ENCODE measurements around the gene RNF144B.
"Not testable (repeated sequence)": the region's sequence is repeated elsewhere in the genome, so short reads cannot be mapped to it uniquely, and the experiment has no call there.

RNF144B gene

DNA sequence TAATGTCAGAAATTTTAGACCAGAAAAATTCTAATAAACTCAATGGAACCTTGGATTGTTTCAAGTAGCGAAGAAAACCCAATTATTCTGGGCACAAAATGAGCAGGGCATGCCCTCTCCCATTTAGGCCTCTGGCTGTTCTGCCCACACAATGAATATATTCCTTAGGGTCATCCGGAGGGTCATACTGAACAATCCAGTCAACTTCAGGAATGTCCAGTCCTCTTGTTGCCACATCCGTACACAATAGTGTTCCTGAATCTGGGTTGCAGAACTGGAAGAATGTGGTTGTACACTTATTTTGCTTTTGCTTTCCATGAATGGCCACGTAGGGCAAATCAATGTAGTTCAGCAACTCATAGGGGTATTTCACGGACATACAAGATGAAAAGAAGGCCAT, 23.4 kb upstream of the RNF144B start:
- no peak overlapping the region for H3K27ac ChIP-seq
- H3K36me3 ChIP-seq (ENCODE audit: insufficient read depth): no peaks in the 10 kb centered on the region
- no peaks in the 10 kb centered on the region for H3K27me3 ChIP-seq (ENCODE audit: insufficient read depth, low read depth)
- no peak overlapping the region for H3K9ac ChIP-seq
- no peaks in the 10 kb centered on the region for H4K20me1 ChIP-seq (ENCODE audit: insufficient read depth)
- no peaks in the 10 kb centered on the region for H3K79me2 ChIP-seq (ENCODE audit: insufficient read depth, low read depth)
- H2AFZ ChIP-seq (ENCODE audit: low read depth): no peak overlapping the region
- TF ChIP-seq, protein P1, sequence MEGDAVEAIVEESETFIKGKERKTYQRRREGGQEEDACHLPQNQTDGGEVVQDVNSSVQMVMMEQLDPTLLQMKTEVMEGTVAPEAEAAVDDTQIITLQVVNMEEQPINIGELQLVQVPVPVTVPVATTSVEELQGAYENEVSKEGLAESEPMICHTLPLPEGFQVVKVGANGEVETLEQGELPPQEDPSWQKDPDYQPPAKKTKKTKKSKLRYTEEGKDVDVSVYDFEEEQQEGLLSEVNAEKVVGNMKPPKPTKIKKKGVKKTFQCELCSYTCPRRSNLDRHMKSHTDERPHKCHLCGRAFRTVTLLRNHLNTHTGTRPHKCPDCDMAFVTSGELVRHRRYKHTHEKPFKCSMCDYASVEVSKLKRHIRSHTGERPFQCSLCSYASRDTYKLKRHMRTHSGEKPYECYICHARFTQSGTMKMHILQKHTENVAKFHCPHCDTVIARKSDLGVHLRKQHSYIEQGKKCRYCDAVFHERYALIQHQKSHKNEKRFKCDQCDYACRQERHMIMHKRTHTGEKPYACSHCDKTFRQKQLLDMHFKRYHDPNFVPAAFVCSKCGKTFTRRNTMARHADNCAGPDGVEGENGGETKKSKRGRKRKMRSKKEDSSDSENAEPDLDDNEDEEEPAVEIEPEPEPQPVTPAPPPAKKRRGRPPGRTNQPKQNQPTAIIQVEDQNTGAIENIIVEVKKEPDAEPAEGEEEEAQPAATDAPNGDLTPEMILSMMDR (conservative IDR thresholded peaks at IDR 0.05; ENCODE audit: low read depth, low read length): no peak
- H3K4me3 ChIP-seq (IDR thresholded peaks at IDR 0.05; ENCODE audit: insufficient read depth, low read depth, low read length): no peak overlapping the region
- no peaks in the 10 kb centered on the region for H3K4me1 ChIP-seq (ENCODE audit: low read depth, poor library complexity, severe bottlenecking)
- H3K4me2 ChIP-seq: no peak overlapping the region

DNA sequence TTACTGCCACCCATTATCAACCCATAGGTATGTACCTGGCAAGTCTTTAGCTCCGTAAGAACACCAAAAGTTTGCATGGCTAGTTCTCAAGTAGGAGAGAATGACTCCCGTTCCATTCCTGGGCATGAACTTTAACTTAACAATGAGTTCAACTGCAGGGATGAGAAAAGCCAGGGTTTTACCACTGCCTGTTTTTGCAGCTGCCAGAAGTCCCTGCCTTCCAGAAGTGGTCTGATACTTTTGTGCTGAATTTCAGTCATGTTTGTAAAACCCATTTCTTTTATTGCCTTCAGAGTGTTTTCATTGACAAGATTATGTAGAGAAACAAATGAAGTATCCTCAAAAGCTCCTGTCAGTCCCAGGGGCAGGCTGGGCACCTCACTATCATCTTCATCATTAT, 22.6 kb upstream of the RNF144B start:
- not testable (repeated sequence) for H3K4me1 ChIP-seq (ENCODE audit: low read depth, poor library complexity, severe bottlenecking); H3K27me3 ChIP-seq (ENCODE audit: insufficient read depth, low read depth); H2AFZ ChIP-seq (ENCODE audit: low read depth)

DNA sequence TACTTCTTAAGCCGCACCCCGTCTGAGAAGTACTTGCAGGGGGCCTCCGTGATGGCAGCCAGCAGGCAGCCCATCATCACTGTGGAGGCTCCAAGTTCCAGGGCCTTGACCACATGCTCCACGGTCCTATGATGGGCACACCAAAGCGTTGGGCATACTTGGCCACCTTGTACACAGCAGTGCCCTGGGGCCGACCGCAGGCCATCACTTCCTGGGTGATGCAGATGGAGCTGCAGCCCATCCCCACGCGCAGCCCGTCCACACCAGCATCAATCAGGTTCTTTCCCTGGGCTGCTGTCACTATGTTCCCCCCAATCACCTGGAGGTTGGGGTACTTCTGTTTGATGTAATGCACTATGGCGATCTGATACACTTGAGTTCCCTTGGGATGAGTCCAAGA, 19.8 kb upstream of the RNF144B start:
- Histone ChIP-seq H3K27me3 (ENCODE audit: insufficient read depth, low read depth) (no peaks in the 10 kb centered on the region), H3K36me3 (ENCODE audit: insufficient read depth) (no peaks in the 10 kb centered on the region), H3K9ac (no peak overlapping the region), H3K4me1 (ENCODE audit: low read depth, poor library complexity, severe bottlenecking) (no peaks in the 10 kb centered on the region), H2AFZ (ENCODE audit: low read depth) (no peak overlapping the region), H3K27ac (no peak overlapping the region), H3K4me3 (IDR thresholded peaks at IDR 0.05; ENCODE audit: insufficient read depth, low read depth, low read length) (no peak overlapping the region), H3K4me2 (no peak overlapping the region), H4K20me1 (ENCODE audit: insufficient read depth) (no peaks in the 10 kb centered on the region), H3K79me2 (ENCODE audit: insufficient read depth, low read depth) (no peaks in the 10 kb centered on the region)
- TF ChIP-seq, protein P1 (conservative IDR thresholded peaks at IDR 0.05; ENCODE audit: low read depth, low read length): no peak

More for the DNA sequence above, 22.6 kb upstream of the RNF144B start:
- not testable (repeated sequence) for H3K9ac ChIP-seq; H3K79me2 ChIP-seq (ENCODE audit: insufficient read depth, low read depth); H3K36me3 ChIP-seq (ENCODE audit: insufficient read depth); H4K20me1 ChIP-seq (ENCODE audit: insufficient read depth); H3K27ac ChIP-seq; H3K4me3 ChIP-seq (IDR thresholded peaks at IDR 0.05; ENCODE audit: insufficient read depth, low read depth, low read length); H3K4me2 ChIP-seq

DNA sequence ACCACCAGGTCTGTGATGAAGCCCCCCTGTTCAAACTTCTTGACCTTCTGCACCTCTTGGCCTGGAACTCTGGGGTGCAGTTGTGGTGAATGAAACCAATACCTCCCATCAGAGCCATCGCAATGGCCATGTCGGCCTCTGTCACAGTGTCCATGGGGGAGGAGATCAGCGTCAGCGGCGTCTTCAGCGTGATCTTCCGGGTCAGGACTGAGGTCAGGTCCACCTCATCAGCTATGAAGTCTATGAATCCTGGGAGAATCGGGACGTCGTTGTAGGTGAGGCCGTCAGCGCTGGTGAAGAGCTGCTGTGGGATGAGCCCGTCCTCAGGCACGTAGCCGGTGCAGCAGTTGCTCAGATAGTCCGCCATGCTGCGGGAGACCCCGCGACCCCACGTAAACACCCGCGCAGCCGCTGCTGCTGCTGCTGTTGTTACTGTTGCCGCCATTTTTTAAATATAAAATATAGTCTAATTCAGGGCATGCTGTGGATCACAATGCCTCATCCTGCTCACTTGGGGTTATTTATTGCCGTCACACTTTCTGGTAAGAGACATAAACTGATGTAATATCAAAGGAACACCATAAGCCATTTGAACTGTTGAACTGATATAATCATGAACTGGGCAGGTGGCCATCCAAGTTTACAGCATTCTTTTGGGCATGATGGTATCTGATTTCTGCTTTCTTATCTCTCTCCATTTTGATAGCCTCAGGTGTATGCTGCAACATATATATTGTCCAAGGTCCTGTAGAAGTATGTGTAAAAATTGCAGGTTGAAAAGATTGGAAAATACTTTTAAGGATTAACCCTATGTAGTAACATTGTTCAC, 18.7 kb upstream of the RNF144B start:
- TF ChIP-seq, protein P1 (conservative IDR thresholded peaks at IDR 0.05; ENCODE audit: low read depth, low read length): no peak
- Histone ChIP-seq H3K4me3 (IDR thresholded peaks at IDR 0.05; ENCODE audit: insufficient read depth, low read depth, low read length) (no peak overlapping the region), H3K27ac (no peak overlapping the region)

DNA sequence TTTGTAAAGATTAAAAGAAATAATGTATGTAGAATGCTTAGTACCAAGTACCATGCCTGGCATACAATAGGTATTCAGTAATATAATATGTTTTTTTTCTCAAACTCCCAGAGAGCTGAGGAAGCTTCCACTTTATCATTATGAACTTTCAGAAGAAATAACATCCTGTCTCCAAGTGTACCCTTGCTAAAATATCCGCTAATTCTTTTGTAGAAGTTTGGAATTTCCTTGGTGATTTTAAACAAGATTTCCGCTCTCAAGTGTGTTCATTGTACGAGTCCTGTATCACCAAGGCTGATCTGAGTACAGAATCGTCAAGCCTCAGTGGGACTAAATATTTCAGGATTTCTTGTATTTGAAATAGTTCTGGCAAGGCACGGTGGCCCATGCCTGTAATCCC, 16.1 kb upstream of the RNF144B start:
- no peaks in the 10 kb centered on the region for H3K36me3 ChIP-seq (ENCODE audit: insufficient read depth)
- H3K9ac ChIP-seq: no peak overlapping the region
- H3K4me2 ChIP-seq: no peak overlapping the region
- no peaks in the 10 kb centered on the region for H3K27me3 ChIP-seq (ENCODE audit: insufficient read depth, low read depth)
- H3K4me1 ChIP-seq (ENCODE audit: low read depth, poor library complexity, severe bottlenecking): no peaks in the 10 kb centered on the region
- no peaks in the 10 kb centered on the region for H4K20me1 ChIP-seq (ENCODE audit: insufficient read depth)
- no peak overlapping the region for H2AFZ ChIP-seq (ENCODE audit: low read depth)
- TF ChIP-seq, protein P1 (conservative IDR thresholded peaks at IDR 0.05; ENCODE audit: low read depth, low read length): no peak
- no peak overlapping the region for H3K27ac ChIP-seq
- no peaks in the 10 kb centered on the region for H3K79me2 ChIP-seq (ENCODE audit: insufficient read depth, low read depth)
- H3K4me3 ChIP-seq (IDR thresholded peaks at IDR 0.05; ENCODE audit: insufficient read depth, low read depth, low read length): no peak overlapping the region

More for the DNA sequence above, 18.7 kb upstream of the RNF144B start:
- Histone ChIP-seq H3K4me1 (ENCODE audit: low read depth, poor library complexity, severe bottlenecking) (no peaks in the 10 kb centered on the region), H3K4me2 (no peak overlapping the region), H3K36me3 (ENCODE audit: insufficient read depth) (no peaks in the 10 kb centered on the region), H3K79me2 (ENCODE audit: insufficient read depth, low read depth) (no peaks in the 10 kb centered on the region), H3K9ac (no peak overlapping the region), H2AFZ (ENCODE audit: low read depth) (no peak overlapping the region), H3K27me3 (ENCODE audit: insufficient read depth, low read depth) (no peaks in the 10 kb centered on the region), H4K20me1 (ENCODE audit: insufficient read depth) (no peaks in the 10 kb centered on the region)
